Measurements from ENCODE around the gene GNAQ.

GNAQ gene

GRCh38 chr9:77974434-77974833 lies 57.2 kb downstream of the GNAQ start:
- no peak for DNase-seq (ENCODE audit: low read depth)

GRCh38 chr9:77969083-77969482 lies 62.5 kb downstream of the GNAQ start:
- no peak for DNase-seq (ENCODE audit: low read depth)

- DNase-seq (ENCODE audit: low read depth), result no peak
Observed at GRCh38 chr9:77968506-77968905, 63.1 kb downstream of the GNAQ start.

GRCh38 chr9:77966718-77967117 lies 64.9 kb downstream of the GNAQ start:
- DNase-seq (ENCODE audit: low read depth), result no peak

GRCh38 chr9:77965445-77966123 lies 66.0 kb downstream of the GNAQ start:
- no peak for DNase-seq (ENCODE audit: low read depth)

GRCh38 chr9:77964258-77964657 lies 67.4 kb downstream of the GNAQ start:
- DNase-seq (ENCODE audit: low read depth), result no peak

- DNase-seq (ENCODE audit: low read depth), result no peak
Observed at GRCh38 chr9:77961541-77961940, 70.1 kb downstream of the GNAQ start.

GRCh38 chr9:77960356-77961153 lies 71.1 kb downstream of the GNAQ start:
- peak; percentile 15 for DNase-seq (ENCODE audit: low read depth)

GRCh38 chr9:77959803-77960202 lies 71.8 kb downstream of the GNAQ start:
- DNase-seq (ENCODE audit: low read depth), result no peak

- DNase-seq (ENCODE audit: low read depth), result no peak
Observed at GRCh38 chr9:77957652-77958051, 74.0 kb downstream of the GNAQ start.

- no peak for DNase-seq (ENCODE audit: low read depth)
Observed at GRCh38 chr9:77956555-77956954, 75.1 kb downstream of the GNAQ start.

GRCh38 chr9:77954666-77955015 lies 77.0 kb downstream of the GNAQ start:
- DNase-seq (ENCODE audit: low read depth), result no peak

- peak; percentile 35 for DNase-seq (ENCODE audit: low read depth)
Observed at GRCh38 chr9:77954013-77954665, 77.5 kb downstream of the GNAQ start.

- DNase-seq (ENCODE audit: low read depth), result peak; percentile 36
Observed at GRCh38 chr9:77953590-77953989, 78.0 kb downstream of the GNAQ start.

- DNase-seq (ENCODE audit: low read depth), result peak; percentile 39
Observed at GRCh38 chr9:77952635-77953328, 78.8 kb downstream of the GNAQ start.

GRCh38 chr9:77951369-77951768 lies 80.2 kb downstream of the GNAQ start:
- DNase-seq (ENCODE audit: low read depth), result no peak

- DNase-seq (ENCODE audit: low read depth), result no peak
Observed at GRCh38 chr9:77949751-77950436, 81.7 kb downstream of the GNAQ start.

- DNase-seq (ENCODE audit: low read depth), result no peak
Observed at GRCh38 chr9:77947651-77948050, 84.0 kb downstream of the GNAQ start.

- DNase-seq (ENCODE audit: low read depth), result no peak
Observed at GRCh38 chr9:77946969-77947620, 84.5 kb downstream of the GNAQ start.

- no peak for DNase-seq (ENCODE audit: low read depth)
Observed at GRCh38 chr9:77946296-77946695, 85.3 kb downstream of the GNAQ start.

GRCh38 chr9:77945798-77946197 lies 85.8 kb downstream of the GNAQ start:
- DNase-seq (ENCODE audit: low read depth), result no peak
